Kidney (tissue), 14 donors: ENCODE measurements around the gene CCDC3. TPM values are rescaled to one million over a fixed set of nuclear protein-coding genes. Genes with fewer than 3 reads are reported as not detected.

Experiments used
- DNase-seq, 5 donors: peaks; one replicate each; pipeline ENCODE4 v3.0.0-alpha.2; 2013 to 2020
- FAIRE-seq: peaks from 2 replicates; lab custom pipeline; 2012; peaks lifted over from hg19 to GRCh38; lab: Jason Lieb, UNC
- H3K27ac ChIP-seq, 2 donors: one replicate each; pipeline ENCODE4 v1.7.0; 2013; ENCODE audit warnings: low read depth in 2 of 2, low read length in 2 of 2, inconsistent platforms in 1 of 2
- H3K27me3 ChIP-seq: one replicate; pipeline ENCODE4 v1.7.1; 2013; ENCODE audit warnings: low read length, inconsistent platforms; ENCODE audit not compliant: control insufficient read depth, insufficient read depth
- H3K36me3 ChIP-seq, 3 donors: one replicate each; pipeline versions ENCODE4 v1.7.0 to v1.7.1; 2013; ENCODE audit warnings: low read length in 3 of 3, control low read depth in 1 of 3, inconsistent platforms in 1 of 3; ENCODE audit not compliant: insufficient read depth in 3 of 3, control insufficient read depth in 2 of 3
- H3K4me1 ChIP-seq, 3 donors: one replicate each; pipeline versions ENCODE4 v1.7.0 to v1.7.1; 2013; ENCODE audit warnings: low read length in 3 of 3, inconsistent platforms in 1 of 3, low read depth in 1 of 3; ENCODE audit not compliant: control insufficient read depth in 2 of 3, insufficient read depth in 2 of 3
- H3K4me3 ChIP-seq, 3 donors: one replicate each; pipeline versions ENCODE4 v1.7.0 to v1.8.1; 2013; ENCODE audit warnings: low read length in 3 of 3, control low read depth in 1 of 3, inconsistent platforms in 1 of 3
- H3K9ac ChIP-seq, 3 donors: one replicate each; pipeline versions ENCODE4 v1.7.0 to v1.7.1; 2013; ENCODE audit warnings: low read length in 3 of 3, control low read depth in 1 of 3, inconsistent platforms in 1 of 3
- H3K9me3 ChIP-seq, 3 donors: one replicate each; pipeline versions ENCODE4 v1.7.0 to v1.7.1; 2013; ENCODE audit warnings: low read length in 3 of 3, control low read depth in 1 of 3, inconsistent platforms in 1 of 3; ENCODE audit not compliant: control insufficient read depth in 2 of 3, insufficient read depth in 1 of 3
- intact Hi-C: fragments of 100-400 bp; cut with DNase I; formaldehyde crosslinking; loops from one replicate; pipeline ENCODE4 v1.11.1; 2022
- polyA plus RNA-seq: library from polyadenylated mRNA; stranded (reverse); fragments of 350-450 nt; fragmentation: Illumina TruSeq; extraction: RNeasy Lipid Tissue Mini Kit (QIAGEN cat#74804); gene quantifications from one replicate; pipeline ENCODE4 v1.2.3, GENCODE V29; 2014; ENCODE audit warnings: low read depth, low replicate concordance; ENCODE audit not compliant: insufficient read depth
- total RNA-seq: library from RNA; stranded (reverse); fragmentation: NEBNext Ultra II Directional; extraction: Animal tissue kit (Norgen Biotek cat#: 25700); gene quantifications from one replicate; pipeline ENCODE4 v1.2.1, GENCODE V29; 2021
- TF ChIP-seq, protein P1 (sequence below): IDR thresholded peaks from 3 replicates; pipeline ENCODE4 v1.5.1; 2012; ENCODE audit warnings: mild to moderate bottlenecking, moderate library complexity, borderline replicate concordance; ENCODE audit not compliant: insufficient read depth; ENCODE audit errors: extremely low read depth
- donor health status: control.
- donor health status: control.
- donor health status: control.
- donor health status: control.
- donor health status: control.
- donor health status: DM: yes; HTN: yes; CAD: no.
- donor health status: Normal renal cell carcinoma (clear cell type).

CCDC3 gene
- total and polyA plus RNA-seq, 2 donors from 2014 or later = 9.7 to 33.5 TPM

DNA sequence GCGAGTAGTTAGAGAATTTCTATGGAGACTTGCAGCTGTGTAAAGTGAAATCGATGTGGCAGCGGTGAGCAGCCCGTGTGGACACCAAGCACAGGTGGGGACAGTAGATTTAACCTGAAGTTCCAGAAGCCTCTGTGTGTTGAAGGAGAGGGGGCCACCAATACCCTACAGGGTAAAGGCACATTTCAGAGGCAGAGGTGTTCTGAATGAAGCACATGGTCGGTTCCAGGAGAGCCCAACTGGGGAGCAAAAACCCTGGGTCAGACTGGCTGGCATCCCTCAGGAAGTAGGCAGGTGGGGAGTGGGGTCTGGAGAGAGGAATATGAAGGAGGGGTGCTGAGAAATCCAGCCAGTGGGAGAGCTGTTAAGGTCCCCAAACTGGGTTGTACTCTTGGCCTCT is 76.6 kb downstream of the CCDC3 start:
- no peaks in the 10 kb centered on the region for H3K36me3 ChIP-seq
- TF ChIP-seq, protein P1, sequence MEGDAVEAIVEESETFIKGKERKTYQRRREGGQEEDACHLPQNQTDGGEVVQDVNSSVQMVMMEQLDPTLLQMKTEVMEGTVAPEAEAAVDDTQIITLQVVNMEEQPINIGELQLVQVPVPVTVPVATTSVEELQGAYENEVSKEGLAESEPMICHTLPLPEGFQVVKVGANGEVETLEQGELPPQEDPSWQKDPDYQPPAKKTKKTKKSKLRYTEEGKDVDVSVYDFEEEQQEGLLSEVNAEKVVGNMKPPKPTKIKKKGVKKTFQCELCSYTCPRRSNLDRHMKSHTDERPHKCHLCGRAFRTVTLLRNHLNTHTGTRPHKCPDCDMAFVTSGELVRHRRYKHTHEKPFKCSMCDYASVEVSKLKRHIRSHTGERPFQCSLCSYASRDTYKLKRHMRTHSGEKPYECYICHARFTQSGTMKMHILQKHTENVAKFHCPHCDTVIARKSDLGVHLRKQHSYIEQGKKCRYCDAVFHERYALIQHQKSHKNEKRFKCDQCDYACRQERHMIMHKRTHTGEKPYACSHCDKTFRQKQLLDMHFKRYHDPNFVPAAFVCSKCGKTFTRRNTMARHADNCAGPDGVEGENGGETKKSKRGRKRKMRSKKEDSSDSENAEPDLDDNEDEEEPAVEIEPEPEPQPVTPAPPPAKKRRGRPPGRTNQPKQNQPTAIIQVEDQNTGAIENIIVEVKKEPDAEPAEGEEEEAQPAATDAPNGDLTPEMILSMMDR = no peak
- no peaks in the 10 kb centered on the region for H3K27me3 ChIP-seq
- intact Hi-C loops = no loop called here
- no peak overlapping the region for H3K9ac ChIP-seq
- DNase-seq (no peak), FAIRE-seq (no peak)
- H3K27ac ChIP-seq = no peak overlapping the region
- no peak overlapping the region for H3K4me3 ChIP-seq
- peaks cover 0 to 8% (median 0%) of the 10 kb centered on the region in 3 donors for H3K9me3 ChIP-seq
- H3K4me1 ChIP-seq = no peaks in the 10 kb centered on the region

DNA sequence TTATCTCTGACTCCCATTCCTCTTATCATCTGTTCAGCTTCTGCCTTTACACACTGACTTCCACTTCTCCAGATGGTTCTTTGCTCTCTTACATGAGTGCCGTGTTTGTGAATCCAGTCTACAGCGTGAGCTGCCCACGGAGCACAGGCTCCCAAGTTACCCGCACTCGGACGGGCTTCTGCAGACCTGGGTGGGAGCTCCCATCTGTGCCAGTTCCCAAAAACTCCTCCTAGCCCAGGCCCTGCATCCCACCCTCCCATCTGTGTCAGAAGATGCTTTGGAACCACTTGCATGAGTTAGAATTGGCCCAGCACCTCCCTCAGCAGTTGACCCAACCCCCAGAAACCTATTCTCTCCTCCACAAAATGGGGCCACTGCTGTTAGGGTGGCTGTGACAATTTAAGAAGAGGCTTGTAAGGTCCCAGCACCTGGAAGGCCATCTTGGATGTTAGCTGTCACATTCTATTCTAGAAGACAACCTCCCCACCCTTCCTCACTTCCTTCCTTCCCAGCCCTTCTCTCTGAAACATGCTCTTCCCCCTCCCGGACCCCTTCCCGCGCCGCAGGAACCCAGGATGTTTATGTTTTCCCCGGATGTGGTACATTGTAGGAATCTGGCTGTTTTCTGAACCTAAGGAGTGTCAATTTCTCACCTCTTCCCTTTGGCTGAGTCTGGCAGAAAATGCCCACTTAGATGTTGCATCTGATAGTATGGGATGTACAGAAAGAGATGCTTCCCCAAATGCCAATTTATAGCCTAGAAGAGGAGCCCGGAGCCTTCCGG is 79.2 kb downstream of the CCDC3 start:
- peaks cover 0 to 4% (median 0%) of the 10 kb centered on the region in 3 donors for H3K9me3 ChIP-seq

DNA sequence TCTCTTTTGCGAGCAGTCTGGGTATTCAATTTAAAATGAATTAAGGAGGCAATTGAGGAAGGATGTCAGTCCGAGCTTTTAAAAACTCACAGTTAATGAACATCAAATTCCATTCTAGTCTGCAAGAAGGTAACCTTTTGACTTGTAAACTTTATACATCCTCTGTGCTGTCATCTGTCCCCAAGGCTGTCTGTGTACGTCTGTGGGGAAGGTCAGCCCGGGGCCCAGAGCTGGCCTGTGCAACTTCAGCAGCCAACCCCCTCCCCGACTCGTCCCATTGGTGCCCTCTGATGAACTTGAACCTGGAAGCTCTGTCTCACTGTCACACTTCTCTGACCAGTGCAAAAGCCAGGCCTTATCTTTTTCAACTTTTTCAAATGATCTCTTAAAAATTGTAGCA is 80.3 kb downstream of the CCDC3 start:
- H3K9ac ChIP-seq = no peak overlapping the region
- H3K9me3 ChIP-seq = peaks cover 0 to under 1% (median 0%) of the 10 kb centered on the region in 3 donors
- H3K4me1 ChIP-seq = no peaks in the 10 kb centered on the region
- intact Hi-C loops = no loop called here
- H3K27ac ChIP-seq = no peak overlapping the region
- TF ChIP-seq, protein P1 = no peak
- no peak overlapping the region for H3K4me3 ChIP-seq
- FAIRE-seq = no peak
- H3K36me3 ChIP-seq = no peaks in the 10 kb centered on the region
- peak in 2 of 5 donors; percentile 29 to 43 for DNase-seq
- no peaks in the 10 kb centered on the region for H3K27me3 ChIP-seq

More for the DNA sequence above, 79.2 kb downstream of the CCDC3 start:
- H3K4me3 ChIP-seq = no peak overlapping the region
- no peak overlapping the region for H3K9ac ChIP-seq
- H3K27me3 ChIP-seq = no peaks in the 10 kb centered on the region
- no peak overlapping the region for H3K27ac ChIP-seq
- no peaks in the 10 kb centered on the region for H3K36me3 ChIP-seq
- DNase-seq = no peak
- TF ChIP-seq, protein P1 = no peak
- H3K4me1 ChIP-seq = no peaks in the 10 kb centered on the region
- FAIRE-seq = no peak
- intact Hi-C loops = no loop called here
